ENCODE results near the gene SHC1. TPM values are rescaled to one million over a fixed set of nuclear protein-coding genes. Genes with fewer than 3 reads are reported as not detected.
A peak's percentile ranks its signal among the peaks of the same experiment; 100 is the strongest.

Gene SHC1
- total RNA-seq, 1 donor from 2014 or later: 176 TPM

- no peak for TF ChIP-seq CTCF (IDR thresholded peaks at IDR 0.05; ENCODE audit: insufficient read depth, low read length, poor library complexity, severe bottlenecking)
- H3K36me3 ChIP-seq (ENCODE audit: control insufficient read depth, insufficient read depth, low read length): peaks cover 4% of the 10 kb centered on the region
- no peaks in the 10 kb centered on the region for H3K27me3 ChIP-seq (ENCODE audit: control insufficient read depth, insufficient read depth, low read length)
- H3K4me3 ChIP-seq (ENCODE audit: low read depth, low read length): peak overlapping the region; percentile 67
- no peak for DNase-seq (ENCODE audit: low read depth)
Observed at GRCh38 chr1:154962156-154962749, 8.3 kb downstream of the SHC1 start.

GRCh38 chr1:154961207-154962155 lies 9.1 kb downstream of the SHC1 start, which contains the start of gene PYGO2:
Gene PYGO2, minus strand, starts transcription at chr1:154961782. Its CDS starts 206 bp downstream, at chr1:154961576.
- TF ChIP-seq CTCF (IDR thresholded peaks at IDR 0.05; ENCODE audit: insufficient read depth, low read length, poor library complexity, severe bottlenecking): no peak
- peak within 1 kb of the TSS; percentile 67 for H3K4me3 ChIP-seq (ENCODE audit: low read depth, low read length)
- H3K36me3 ChIP-seq (ENCODE audit: control insufficient read depth, insufficient read depth, low read length): peaks cover 4% of the 10 kb centered on the region
- no peaks in the 10 kb centered on the region for H3K27me3 ChIP-seq (ENCODE audit: control insufficient read depth, insufficient read depth, low read length)
- no peak for DNase-seq (ENCODE audit: low read depth)

DNA sequence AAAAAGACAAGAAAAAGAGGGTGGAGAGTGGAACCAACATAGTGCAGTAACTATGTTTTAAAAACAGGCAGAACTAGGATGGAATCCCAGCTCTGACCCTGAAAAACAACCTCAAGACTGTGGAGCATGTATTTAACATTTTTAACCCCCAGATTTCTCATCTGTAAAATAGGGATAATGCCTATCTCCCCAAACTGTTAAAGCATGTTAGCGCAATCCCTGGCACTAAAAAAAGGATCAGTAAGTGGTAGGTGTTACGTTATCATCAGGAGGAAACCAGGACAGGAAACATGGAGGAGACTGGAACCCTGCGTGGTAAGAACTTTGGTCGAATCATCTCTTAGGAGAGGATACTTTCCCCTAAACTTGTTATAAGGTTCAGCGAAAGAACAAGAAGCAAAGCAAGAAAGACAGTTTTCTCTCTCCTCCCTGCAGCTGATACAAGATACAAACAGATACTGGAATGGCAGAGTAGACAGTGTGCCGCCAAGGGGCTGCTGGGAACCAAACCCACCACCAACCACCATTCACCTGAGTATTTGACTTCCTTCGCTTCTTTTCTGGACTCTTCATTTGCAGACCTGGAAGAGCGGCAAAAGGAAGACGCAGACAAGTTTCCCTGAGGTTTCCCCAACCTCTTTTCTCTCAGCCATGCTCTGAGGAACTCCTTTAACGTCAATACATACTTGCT lies 10.0 kb downstream of the SHC1 start:
- peaks cover 4% of the 10 kb centered on the region for H3K36me3 ChIP-seq (ENCODE audit: control insufficient read depth, insufficient read depth, low read length)
- H3K27me3 ChIP-seq (ENCODE audit: control insufficient read depth, insufficient read depth, low read length): no peaks in the 10 kb centered on the region
- no peak for DNase-seq (ENCODE audit: low read depth)
- no peak for TF ChIP-seq CTCF (IDR thresholded peaks at IDR 0.05; ENCODE audit: insufficient read depth, low read length, poor library complexity, severe bottlenecking)
- peak overlapping the region; percentile 67 for H3K4me3 ChIP-seq (ENCODE audit: low read depth, low read length)

DNA sequence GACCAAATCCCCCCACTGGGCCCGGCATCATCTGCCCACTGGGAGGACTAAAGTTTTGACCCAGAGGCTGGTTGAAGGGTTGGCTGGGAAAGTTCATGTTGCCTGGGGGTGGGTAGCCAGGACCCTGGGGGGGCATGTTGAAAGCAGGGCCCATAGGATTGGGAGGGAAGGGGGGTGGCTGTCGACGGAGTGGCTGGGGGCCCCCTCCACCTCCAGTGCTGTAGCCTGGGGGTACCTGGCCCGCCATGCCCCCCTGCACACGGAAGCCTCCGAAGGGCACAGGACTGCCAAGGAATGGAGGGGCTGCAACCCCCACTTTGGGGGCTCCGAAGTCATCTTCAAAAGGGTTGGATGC lies 11.1 kb downstream of the SHC1 start:
- Histone ChIP-seq H3K36me3 (ENCODE audit: control insufficient read depth, insufficient read depth, low read length) (peaks cover 2% of the 10 kb centered on the region), H3K4me3 (ENCODE audit: low read depth, low read length) (no peak overlapping the region), H3K27me3 (ENCODE audit: control insufficient read depth, insufficient read depth, low read length) (no peaks in the 10 kb centered on the region)
- no peak for DNase-seq (ENCODE audit: low read depth)
- no peak for TF ChIP-seq CTCF (IDR thresholded peaks at IDR 0.05; ENCODE audit: insufficient read depth, low read length, poor library complexity, severe bottlenecking)

GRCh38 chr1:154958681-154959425 lies 11.7 kb downstream of the SHC1 start:
- Histone ChIP-seq H3K27me3 (ENCODE audit: control insufficient read depth, insufficient read depth, low read length) (no peaks in the 10 kb centered on the region), H3K36me3 (ENCODE audit: control insufficient read depth, insufficient read depth, low read length) (peaks cover 2% of the 10 kb centered on the region), H3K4me3 (ENCODE audit: low read depth, low read length) (no peak overlapping the region)
- TF ChIP-seq CTCF (IDR thresholded peaks at IDR 0.05; ENCODE audit: insufficient read depth, low read length, poor library complexity, severe bottlenecking): no peak
- DNase-seq (ENCODE audit: low read depth): no peak
